ENCODE results near the gene PLA2G4C. TPM values are rescaled to one million over a fixed set of nuclear protein-coding genes. Genes with fewer than 3 reads are reported as not detected.
A peak's percentile ranks its signal among the peaks of the same experiment; 100 is the strongest.

PLA2G4C gene
- total RNA-seq, 4 donors from 2014 or later = 1.2 to 9.5 (median 8.3) TPM

DNA sequence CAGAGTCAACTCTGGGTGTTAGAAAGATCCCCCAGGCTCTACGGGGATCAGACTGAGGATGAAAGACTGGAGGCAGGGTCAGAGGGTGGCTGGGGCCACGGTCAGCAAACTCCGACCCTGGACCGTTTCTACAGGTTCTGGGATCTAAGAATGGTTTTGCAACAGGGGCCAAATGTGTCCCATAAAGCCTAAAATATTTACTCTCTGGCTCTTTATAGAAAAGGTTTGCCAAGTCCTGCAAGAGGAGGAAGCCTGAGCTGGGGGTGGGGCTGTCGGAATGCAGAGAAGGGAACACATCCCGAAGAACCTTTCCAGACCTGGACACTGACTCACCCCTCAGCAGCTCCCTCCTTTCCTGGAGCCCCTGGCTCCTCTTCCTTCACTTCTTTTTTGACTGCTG is 38.8 kb upstream of the PLA2G4C start:
- Histone ChIP-seq H3K36me3 (no peaks in the 10 kb centered on the region), H3K9me3 (no peaks in the 10 kb centered on the region), H3K4me3 (no peak overlapping the region), H3K4me1 (peaks cover 0 to 7% (median 2%) of the 10 kb centered on the region in 4 donors), H3K27me3 (no peaks in the 10 kb centered on the region), H3K27ac (peak overlapping the region in 1 of 4 donors; percentile 56)
- TF ChIP-seq EP300 (IDR thresholded peaks at IDR 0.05; ENCODE audit: low read depth) (no peak), POLR2AphosphoS5 (IDR thresholded peaks at IDR 0.05) (no peak), POLR2A (IDR thresholded peaks at IDR 0.05) (no peak)
- TF ChIP-seq, protein P1, sequence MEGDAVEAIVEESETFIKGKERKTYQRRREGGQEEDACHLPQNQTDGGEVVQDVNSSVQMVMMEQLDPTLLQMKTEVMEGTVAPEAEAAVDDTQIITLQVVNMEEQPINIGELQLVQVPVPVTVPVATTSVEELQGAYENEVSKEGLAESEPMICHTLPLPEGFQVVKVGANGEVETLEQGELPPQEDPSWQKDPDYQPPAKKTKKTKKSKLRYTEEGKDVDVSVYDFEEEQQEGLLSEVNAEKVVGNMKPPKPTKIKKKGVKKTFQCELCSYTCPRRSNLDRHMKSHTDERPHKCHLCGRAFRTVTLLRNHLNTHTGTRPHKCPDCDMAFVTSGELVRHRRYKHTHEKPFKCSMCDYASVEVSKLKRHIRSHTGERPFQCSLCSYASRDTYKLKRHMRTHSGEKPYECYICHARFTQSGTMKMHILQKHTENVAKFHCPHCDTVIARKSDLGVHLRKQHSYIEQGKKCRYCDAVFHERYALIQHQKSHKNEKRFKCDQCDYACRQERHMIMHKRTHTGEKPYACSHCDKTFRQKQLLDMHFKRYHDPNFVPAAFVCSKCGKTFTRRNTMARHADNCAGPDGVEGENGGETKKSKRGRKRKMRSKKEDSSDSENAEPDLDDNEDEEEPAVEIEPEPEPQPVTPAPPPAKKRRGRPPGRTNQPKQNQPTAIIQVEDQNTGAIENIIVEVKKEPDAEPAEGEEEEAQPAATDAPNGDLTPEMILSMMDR (IDR thresholded peaks at IDR 0.05) = no peak
- DNase-seq = peak; percentile 16
- in situ Hi-C loops (cut with MboI; ENCODE audit: low pct_ligation_motif_present in 1 of 4, low pct_unique_long_range_greater_than_20kb in 1 of 4, low sequenced_read_pairs in 3 of 4) = no loop called here
- 66 to 68% methylated on average over 3 to 6 of the region's 6 CpGs for WGBS, 2 donors (ENCODE audit: low coverage in 1 of 2)
- intact Hi-C loops (cut with DNase I; ENCODE audit: low total_unique reads) = no loop called here

GRCh38 chr19:48148576-48148975 is 38.0 kb upstream of the PLA2G4C start:
- Histone ChIP-seq H3K9me3 (no peaks in the 10 kb centered on the region), H3K27ac (no peak overlapping the region), H3K4me1 (peaks cover 0 to 7% (median 2%) of the 10 kb centered on the region in 4 donors), H3K4me3 (no peak overlapping the region), H3K36me3 (no peaks in the 10 kb centered on the region), H3K27me3 (no peaks in the 10 kb centered on the region)
- in situ Hi-C loops (cut with MboI; ENCODE audit: low pct_ligation_motif_present in 1 of 4, low pct_unique_long_range_greater_than_20kb in 1 of 4, low sequenced_read_pairs in 3 of 4) = no loop called here
- whole genome bisulfite sequencing, 2 donors (ENCODE audit: low coverage in 1 of 2) = 71 to 97% methylated on average over 4 to 9 of the region's 9 CpGs
- intact Hi-C loops (cut with DNase I; ENCODE audit: low total_unique reads) = no loop called here
- DNase-seq = no peak
- TF ChIP-seq EP300 (IDR thresholded peaks at IDR 0.05; ENCODE audit: low read depth) = no peak
- TF ChIP-seq, protein P1 (IDR thresholded peaks at IDR 0.05) = no peak
- TF ChIP-seq POLR2AphosphoS5 (IDR thresholded peaks at IDR 0.05) = no peak
- no peak for TF ChIP-seq POLR2A (IDR thresholded peaks at IDR 0.05)

- H3K4me1 ChIP-seq = peaks cover 0 to 7% (median 2%) of the 10 kb centered on the region in 4 donors
- 74 to 75% methylated on average over 1 to 4 of the region's 4 CpGs for WGBS, 2 donors (ENCODE audit: low coverage in 1 of 2)
- no peak overlapping the region for H3K27ac ChIP-seq
- H3K36me3 ChIP-seq = no peaks in the 10 kb centered on the region
- no peaks in the 10 kb centered on the region for H3K9me3 ChIP-seq
- in situ Hi-C loops (cut with MboI; ENCODE audit: low pct_ligation_motif_present in 1 of 4, low pct_unique_long_range_greater_than_20kb in 1 of 4, low sequenced_read_pairs in 3 of 4) (no loop called here), intact Hi-C loops (cut with DNase I; ENCODE audit: low total_unique reads) (no loop called here)
- DNase-seq = no peak
- no peak for TF ChIP-seq POLR2AphosphoS5 (IDR thresholded peaks at IDR 0.05)
- no peak for TF ChIP-seq POLR2A (IDR thresholded peaks at IDR 0.05)
- TF ChIP-seq, protein P1 (IDR thresholded peaks at IDR 0.05) = no peak
- no peak for TF ChIP-seq EP300 (IDR thresholded peaks at IDR 0.05; ENCODE audit: low read depth)
- H3K27me3 ChIP-seq = no peaks in the 10 kb centered on the region
- H3K4me3 ChIP-seq = no peak overlapping the region
These were observed 37.1 kb upstream of the PLA2G4C start for GRCh38 chr19:48147597-48148175.

DNA sequence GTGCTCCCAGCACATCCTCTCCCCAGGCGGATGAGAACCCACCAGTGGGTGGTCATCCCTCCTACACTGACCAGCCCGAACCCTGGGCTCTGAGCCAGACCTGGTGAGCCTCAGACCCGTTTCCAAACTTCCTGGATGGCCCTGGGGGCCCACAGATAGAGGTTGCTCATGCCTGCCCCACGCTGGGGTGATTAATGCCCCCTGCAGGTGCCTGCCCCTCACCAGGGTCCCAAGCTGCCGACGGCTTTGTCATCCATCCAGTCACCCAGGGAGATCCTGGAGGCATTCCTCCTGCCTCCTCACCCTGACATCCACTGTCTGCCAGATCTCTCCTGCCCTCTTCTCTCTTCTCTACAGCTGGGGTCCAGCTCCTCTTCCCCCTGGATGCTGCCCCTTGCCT is 28.4 kb upstream of the PLA2G4C start:
- in situ Hi-C loops (cut with MboI; ENCODE audit: low pct_ligation_motif_present in 1 of 4, low pct_unique_long_range_greater_than_20kb in 1 of 4, low sequenced_read_pairs in 3 of 4) = no loop called here
- Histone ChIP-seq H3K36me3 (no peaks in the 10 kb centered on the region), H3K27ac (no peak overlapping the region), H3K4me3 (no peak overlapping the region), H3K4me1 (no peaks in the 10 kb centered on the region), H3K9me3 (no peaks in the 10 kb centered on the region), H3K27me3 (no peaks in the 10 kb centered on the region)
- no peak for DNase-seq
- 89 to 100% methylated on average over 3 to 6 of the region's 6 CpGs for WGBS, 2 donors (ENCODE audit: low coverage in 1 of 2)
- TF ChIP-seq, protein P1 (IDR thresholded peaks at IDR 0.05) = no peak
- TF ChIP-seq POLR2A (IDR thresholded peaks at IDR 0.05) = no peak
- TF ChIP-seq EP300 (IDR thresholded peaks at IDR 0.05; ENCODE audit: low read depth) = no peak
- no peak for TF ChIP-seq POLR2AphosphoS5 (IDR thresholded peaks at IDR 0.05)
- intact Hi-C loops (cut with DNase I; ENCODE audit: low total_unique reads) = no loop called here
